D341Med (cell line): ENCODE data around the gene MYCN.
"Not testable (repeated sequence)": the region's sequence is repeated elsewhere in the genome, so short reads cannot be mapped to it uniquely, and the experiment has no call there.

Experiments used
- DNase-seq: peaks from one replicate; pipeline ENCODE4 v3.0.0; 2012; ENCODE audit warnings: low spot score

Gene MYCN

GRCh38 chr2:15943378-15944280, 3.3 kb downstream of the MYCN start:
- peak; percentile 74 for DNase-seq

- DNase-seq, result no peak
These were observed 4.1 kb downstream of the MYCN start for GRCh38 chr2:15944325-15945017.

- no peak for DNase-seq
These were observed 5.8 kb downstream of the MYCN start for GRCh38 chr2:15945909-15946705.

- DNase-seq, result no peak
These were observed 6.6 kb downstream of the MYCN start for GRCh38 chr2:15946983-15947382.

GRCh38 chr2:15947431-15947830, 7.1 kb downstream of the MYCN start:
- no peak for DNase-seq

GRCh38 chr2:15948704-15948957, 8.3 kb downstream of the MYCN start:
- DNase-seq, result no peak

GRCh38 chr2:15949126-15949525, 8.8 kb downstream of the MYCN start:
- no peak for DNase-seq

GRCh38 chr2:15949551-15949950, 9.2 kb downstream of the MYCN start:
- DNase-seq, result no peak

GRCh38 chr2:15950088-15950952, 10.0 kb downstream of the MYCN start:
- no peak for DNase-seq

- DNase-seq, result not testable (repeated sequence)
These were observed 11.6 kb downstream of the MYCN start for GRCh38 chr2:15951936-15952335.

GRCh38 chr2:15952451-15953146, 12.2 kb downstream of the MYCN start:
- DNase-seq, result no peak

- no peak for DNase-seq
These were observed 12.8 kb downstream of the MYCN start for GRCh38 chr2:15953147-15953630.

- no peak for DNase-seq
These were observed 13.7 kb downstream of the MYCN start for GRCh38 chr2:15953891-15954680.

GRCh38 chr2:15954761-15955160, 14.4 kb downstream of the MYCN start:
- no peak for DNase-seq

- DNase-seq, result no peak
These were observed 15.1 kb downstream of the MYCN start for GRCh38 chr2:15955232-15955988.

- DNase-seq, result no peak
These were observed 15.9 kb downstream of the MYCN start for GRCh38 chr2:15956230-15956629.

- DNase-seq, result no peak
These were observed 16.7 kb downstream of the MYCN start for GRCh38 chr2:15956751-15957736.
